H1 (cell line): Measurements from ENCODE around the gene GTF2E1. TPM values are rescaled to one million over a fixed set of nuclear protein-coding genes. Genes with fewer than 3 reads are reported as not detected.

ENCODE experiments used
- CTCF ChIA-PET: fragments of 300-600 bp; sonication (Branson Sonifier 250); formaldehyde crosslinking; loops from one replicate; lab custom pipeline; 2021; ENCODE audit not compliant: partially characterized antibody; lab: Charles Lee
- POLR2A ChIA-PET: fragments of 300-600 bp; sonication (Branson Sonifier 250); formaldehyde crosslinking; loops from one replicate; lab custom pipeline; 2021; ENCODE audit warnings: inconsistent platforms; ENCODE audit not compliant: partially characterized antibody; lab: Charles Lee
- DNase-seq, 2 experiments: peaks; one replicate each; pipeline versions ENCODE4 v3.0.0 to v3.0.0-alpha.2; 2010 to 2022; ENCODE audit warnings: low spot score in 2 of 2, low read depth in 1 of 2, mixed read lengths in 1 of 2
- FAIRE-seq: peaks from 2 replicates; lab custom pipeline; 2011; peaks lifted over from hg19 to GRCh38; lab: Jason Lieb, UNC
- H2AFZ ChIP-seq: 2 replicates; pipeline ENCODE4 v1.8.1; 2012; ENCODE audit warnings: low read length, inconsistent platforms
- H2AK5ac ChIP-seq: 2 replicates; pipeline ENCODE4 v1.6.1; 2013; ENCODE audit warnings: low read depth, low read length
- H2BK120ac ChIP-seq: replicated peaks from 2 replicates; pipeline ENCODE3; 2013; ENCODE audit warnings: low read depth, low read length, inconsistent platforms
- H2BK12ac ChIP-seq: 2 replicates; pipeline ENCODE4 v1.6.1; 2013; ENCODE audit warnings: low read depth, low read length
- H2BK15ac ChIP-seq: 2 replicates; pipeline ENCODE4 v1.6.1; 2013; ENCODE audit warnings: low read length
- H2BK20ac ChIP-seq: 2 replicates; pipeline ENCODE4 v1.6.1; 2013; ENCODE audit warnings: low read length
- H2BK5ac ChIP-seq: 2 replicates; pipeline ENCODE4 v1.6.1; 2013; ENCODE audit warnings: low read depth, low read length
- H3K14ac ChIP-seq: 2 replicates; pipeline ENCODE4 v1.6.1; 2013; ENCODE audit warnings: inconsistent platforms; ENCODE audit not compliant: insufficient read length
- H3K18ac ChIP-seq: 2 replicates; pipeline ENCODE4 v1.6.1; 2013; ENCODE audit warnings: low read length; ENCODE audit errors: extremely low read depth
- H3K23ac ChIP-seq: 2 replicates; pipeline ENCODE4 v1.6.1; 2013; ENCODE audit warnings: inconsistent platforms; ENCODE audit not compliant: insufficient read length
- H3K23me2 ChIP-seq: 2 replicates; pipeline ENCODE4 v1.6.1; 2013; ENCODE audit warnings: low read depth, low read length
- H3K27ac ChIP-seq: 2 replicates; pipeline ENCODE4 v1.6.1; 2011; ENCODE audit warnings: low read depth, low read length, inconsistent platforms
- H3K27me3 ChIP-seq, 4 experiments: replicated peaks in 1 of 4; 1 replicate in 1 of 4; 2 replicates in 3 of 4; pipeline versions ENCODE4 v1.6.1 to v1.8.1; 2011 to 2013; ENCODE audit warnings: low read length in 3 of 4, mild to moderate bottlenecking in 3 of 4, inconsistent platforms in 2 of 4, mixed read lengths in 2 of 4, moderate library complexity in 1 of 4; ENCODE audit not compliant: control insufficient read depth in 3 of 4, insufficient read depth in 3 of 4; ENCODE audit errors: extremely low read depth in 1 of 4
- H3K36me3 ChIP-seq, 4 experiments: 2 replicates each; pipeline versions ENCODE4 v1.6.1 to v1.8.1; 2011 to 2013; ENCODE audit warnings: mild to moderate bottlenecking in 4 of 4, low read length in 3 of 4, moderate library complexity in 2 of 4, control low read depth in 1 of 4, inconsistent platforms in 1 of 4; ENCODE audit not compliant: insufficient read depth in 4 of 4, control insufficient read depth in 2 of 4
- H3K4ac ChIP-seq: replicated peaks from 2 replicates; pipeline ENCODE3; 2013; ENCODE audit warnings: low read length, low read depth, mixed read lengths, inconsistent platforms; ENCODE audit not compliant: insufficient read length
- H3K4me1 ChIP-seq, 4 experiments: replicated peaks in 1 of 4; 1 replicate in 1 of 4; 2 replicates in 3 of 4; pipeline versions ENCODE4 v1.6.1 to v1.8.1; 2011 to 2013; ENCODE audit warnings: low read length in 3 of 4, inconsistent platforms in 2 of 4, mixed read lengths in 1 of 4; ENCODE audit not compliant: insufficient read depth in 4 of 4, control insufficient read depth in 3 of 4
- H3K4me2 ChIP-seq, 2 experiments: 2 replicates each; pipeline versions ENCODE4 v1.6.1 to v1.8.1; 2011 to 2013; ENCODE audit warnings: low read depth in 2 of 2, low read length in 2 of 2, control low read depth in 1 of 2, inconsistent platforms in 1 of 2, mild to moderate bottlenecking in 1 of 2; ENCODE audit not compliant: insufficient read depth in 1 of 2
- H3K4me3 ChIP-seq, 4 experiments: fragments of 200-600, 300-600 bp in 1 of 4; sonication (generic), shearing (Covaris generic), sonication (Bioruptor Twin) in 1 of 4; 2 replicates each; pipeline versions ENCODE4 v1.5.1 to v1.8.1; 2011 to 2016; ENCODE audit warnings: low read length in 4 of 4, low read depth in 3 of 4, control low read depth in 2 of 4, inconsistent platforms in 2 of 4, mild to moderate bottlenecking in 2 of 4, mixed read lengths in 1 of 4, moderate library complexity in 1 of 4; ENCODE audit not compliant: insufficient read depth in 2 of 4; ENCODE audit errors: extremely low read depth in 1 of 4
- H3K56ac ChIP-seq: replicated peaks from 2 replicates; pipeline ENCODE3; 2013; ENCODE audit warnings: low read depth, mild to moderate bottlenecking, mixed read lengths, low read length, inconsistent platforms; ENCODE audit not compliant: insufficient read length
- H3K79me1 ChIP-seq: 2 replicates; pipeline ENCODE4 v1.6.1; 2013; ENCODE audit warnings: low read depth, low read length, control low read depth
- H3K79me2 ChIP-seq, 2 experiments: 2 replicates each; pipeline versions ENCODE4 v1.6.1 to v1.8.1; 2012 to 2013; ENCODE audit warnings: low read length in 2 of 2, mild to moderate bottlenecking in 2 of 2, inconsistent platforms in 1 of 2; ENCODE audit not compliant: insufficient read depth in 2 of 2, control insufficient read depth in 1 of 2
- H3K9ac ChIP-seq, 4 experiments: replicated peaks in 1 of 4; 1 replicate in 1 of 4; 2 replicates in 3 of 4; pipeline versions ENCODE4 v1.6.1 to v1.8.1; 2011 to 2013; ENCODE audit warnings: low read depth in 3 of 4, low read length in 3 of 4, control low read depth in 2 of 4, mild to moderate bottlenecking in 2 of 4, moderate library complexity in 2 of 4, inconsistent platforms in 1 of 4; ENCODE audit errors: extremely low read depth in 1 of 4
- H3K9me3 ChIP-seq, 2 experiments: 2 replicates each; pipeline versions ENCODE4 v1.6.1 to v1.8.1; 2012 to 2013; ENCODE audit warnings: mild to moderate bottlenecking in 2 of 2, moderate library complexity in 2 of 2, control low read depth in 1 of 2, inconsistent platforms in 1 of 2, low read depth in 1 of 2, low read length in 1 of 2, mixed read lengths in 1 of 2; ENCODE audit not compliant: insufficient read depth in 2 of 2
- H4K20me1 ChIP-seq, 2 experiments: replicated peaks in 1 of 2; 2 replicates each; pipeline versions ENCODE3 to v1.8.1; 2011 to 2013; ENCODE audit warnings: inconsistent platforms in 2 of 2, low read length in 2 of 2, mild to moderate bottlenecking in 1 of 2; ENCODE audit not compliant: insufficient read depth in 2 of 2, control insufficient read depth in 1 of 2
- H4K5ac ChIP-seq: 2 replicates; pipeline ENCODE4 v1.6.1; 2013; ENCODE audit warnings: low read length, low read depth, mixed read lengths, inconsistent platforms; ENCODE audit not compliant: insufficient read length
- H4K8ac ChIP-seq: 2 replicates; pipeline ENCODE4 v1.8.0; 2013; ENCODE audit warnings: mild to moderate bottlenecking, moderate library complexity, low read length, inconsistent platforms; ENCODE audit not compliant: insufficient read depth; ENCODE audit errors: extremely low read depth
- H4K91ac ChIP-seq: replicated peaks from 2 replicates; pipeline ENCODE3; 2013; ENCODE audit warnings: low read length, mixed read lengths, inconsistent platforms; ENCODE audit not compliant: insufficient read length
- CHD2 ChIP-seq: IDR thresholded peaks from 2 replicates; pipeline ENCODE4 v1.6.1; 2012; ENCODE audit warnings: low read length, improper control_type of control experiment
- FOSL1 ChIP-seq: IDR thresholded peaks from 2 replicates; pipeline ENCODE4 v1.6.1; 2011; ENCODE audit warnings: mild to moderate bottlenecking, low read depth, low read length, moderate library complexity; ENCODE audit not compliant: insufficient read depth
- GABPA ChIP-seq: IDR thresholded peaks from 2 replicates; pipeline ENCODE4 v1.6.1; 2011; ENCODE audit warnings: mild to moderate bottlenecking, low read length, moderate library complexity, borderline replicate concordance; ENCODE audit not compliant: insufficient read depth
- PHF8 ChIP-seq: fragments of 200-600 bp; sonication (generic); conservative IDR thresholded peaks from 2 replicates; pipeline ENCODE4 v1.7.1; 2012; ENCODE audit warnings: low read depth, mild to moderate bottlenecking, inconsistent platforms, low read length, moderate library complexity
- RBBP5 ChIP-seq: IDR thresholded peaks from 2 replicates; pipeline ENCODE4 v1.7.1; 2012; ENCODE audit warnings: low read depth, mild to moderate bottlenecking, inconsistent platforms, low read length, moderate library complexity, borderline replicate concordance
- RNF2 ChIP-seq: fragments of 200-900, 300-1000 bp; sonication (generic); IDR thresholded peaks from 2 replicates; pipeline ENCODE4 v1.7.1; 2016; ENCODE audit warnings: borderline replicate concordance, low read depth, mild to moderate bottlenecking, antibody characterized with exemption, low read length; ENCODE audit not compliant: poor library complexity, severe bottlenecking; ENCODE audit errors: missing control alignments
- RXRA ChIP-seq: IDR thresholded peaks from 2 replicates; pipeline ENCODE4 v1.6.1; 2011; ENCODE audit warnings: low read depth, mild to moderate bottlenecking, low read length, moderate library complexity; ENCODE audit not compliant: insufficient read depth
- SP1 ChIP-seq: IDR thresholded peaks from 2 replicates; pipeline ENCODE4 v1.6.1; 2011; ENCODE audit warnings: low read depth, low read length
- SRF ChIP-seq: IDR thresholded peaks from 2 replicates; pipeline ENCODE4 v1.6.1; 2011; ENCODE audit warnings: mild to moderate bottlenecking, low read depth, low read length, moderate library complexity
- TBP ChIP-seq: IDR thresholded peaks from 2 replicates; pipeline ENCODE4 v1.6.1; 2011; ENCODE audit warnings: low read depth, low read length, improper control_type of control experiment
- WGBS, 2 experiments: shearing (Covaris generic) in 1 of 2; methylation state at CpG; one replicate each; pipeline versions ENCODE4 v1.1.6 to v1.1.7; 2013 to 2015; ENCODE audit warnings: low lambda C conversion rate in 2 of 2, mixed read lengths in 2 of 2, inconsistent platforms in 1 of 2, low coverage in 1 of 2, missing lambda C conversion rate in 1 of 2; ENCODE audit not compliant: insufficient replicate concordance in 2 of 2, insufficient coverage in 1 of 2, insufficient read length in 1 of 2; ENCODE audit errors: extremely low coverage in 1 of 2, missing lambda C conversion rate in 1 of 2; 5-methylcytosine and 5-hydroxymethylcytosine counted together
- polyA plus RNA-seq, 7 experiments: library from polyadenylated mRNA; depleted of rRNA in 3 of 7; stranded (reverse) in 5 of 7; unstranded in 2 of 7; fragments of >200 nt in 5 of 7; fragments of 200-250 nt in 2 of 7; gene quantifications; 1 replicate in 5 of 7; 2 replicates in 1 of 7; 4 replicates in 1 of 7; pipeline versions ENCODE4 v1.2.1 to v1.2.3, GENCODE V29; 2011 to 2013; ENCODE audit warnings: missing spikeins in 2 of 7, mixed read lengths in 2 of 7
- total RNA-seq: library from RNA; stranded (reverse); fragmentation: NEBNext Ultra II Directional; extraction: Animal tissue kit (Norgen Biotek cat#: 25700); gene quantifications from 2 replicates; pipeline ENCODE4 v1.2.1, GENCODE V29; 2021
- TF ChIP-seq, protein P1 (sequence below), 3 experiments: IDR thresholded peaks; 1 replicate in 2 of 3; 2 replicates in 1 of 3; pipeline versions ENCODE4 v1.5.1 to v1.6.1; 2011; ENCODE audit warnings: low read length in 3 of 3, mild to moderate bottlenecking in 3 of 3, inconsistent platforms in 2 of 3, low read depth in 1 of 3, moderate library complexity in 1 of 3; ENCODE audit not compliant: insufficient read depth in 1 of 3; ENCODE audit errors: control extremely low read depth in 1 of 3

Gene GTF2E1
- total and polyA plus RNA-seq, 2 of the 8 experiments (the other 6 are each of a cell fraction or from before 2014, with no cell fraction given) = 37.4 to 73.3 TPM

GRCh38 chr3:120710369-120710768, 32.2 kb upstream of the GTF2E1 start:
- Histone ChIP-seq H3K79me2 (no peaks in the 10 kb centered on the region), H3K27me3 (no peaks in the 10 kb centered on the region), H2AFZ (no peak overlapping the region), H3K36me3 (no peaks in the 10 kb centered on the region; a peak in 1 of 8 replicates), H2BK5ac (no peak overlapping the region), H4K20me1 (no peaks in the 10 kb centered on the region), H2BK20ac (no peak overlapping the region), H2BK15ac (no peak overlapping the region), H3K4me2 (no peak overlapping the region), H3K27ac (no peak overlapping the region), H3K4ac (no peak overlapping the region), H3K56ac (no peak overlapping the region), H4K5ac (no peak overlapping the region), H2BK12ac (no peak overlapping the region), H2BK120ac (no peak overlapping the region), H4K8ac (no peak overlapping the region), H4K91ac (no peak overlapping the region), H2AK5ac (no peak overlapping the region), H3K4me3 (no peak overlapping the region), H3K18ac (no peak overlapping the region), H3K9ac (no peak overlapping the region), H3K9me3 (no peaks in the 10 kb centered on the region), H3K14ac (no peak overlapping the region), H3K23me2 (no peaks in the 10 kb centered on the region), H3K23ac (no peak overlapping the region), H3K79me1 (no peaks in the 10 kb centered on the region), H3K4me1 (no peaks in the 10 kb centered on the region)
- ChIA-PET CTCF (interaction anchor here (0.9 kb wide), 1 partner anchor 56 kb away, joined by 3 read pairs; no protein-coding TSS in a partner anchor), POLR2A (interaction anchor here (2.0 kb wide), 1 partner anchor 28 kb away, joined by 4 read pairs; the partner anchor contains the start of gene HGD)
- FAIRE-seq (no peak), DNase-seq (no peak)
- WGBS, 2 experiments = 89% methylated on average over 1 of the region's 1 CpG; no CpG with 5 or more reads in 1 of the 2 experiments
- no peak for TF ChIP-seq RXRA
- no peak for TF ChIP-seq GABPA
- TF ChIP-seq FOSL1 = no peak
- no peak for TF ChIP-seq TBP
- TF ChIP-seq CHD2 = no peak
- TF ChIP-seq PHF8 = no peak
- no peak for TF ChIP-seq SRF
- TF ChIP-seq, protein P1, sequence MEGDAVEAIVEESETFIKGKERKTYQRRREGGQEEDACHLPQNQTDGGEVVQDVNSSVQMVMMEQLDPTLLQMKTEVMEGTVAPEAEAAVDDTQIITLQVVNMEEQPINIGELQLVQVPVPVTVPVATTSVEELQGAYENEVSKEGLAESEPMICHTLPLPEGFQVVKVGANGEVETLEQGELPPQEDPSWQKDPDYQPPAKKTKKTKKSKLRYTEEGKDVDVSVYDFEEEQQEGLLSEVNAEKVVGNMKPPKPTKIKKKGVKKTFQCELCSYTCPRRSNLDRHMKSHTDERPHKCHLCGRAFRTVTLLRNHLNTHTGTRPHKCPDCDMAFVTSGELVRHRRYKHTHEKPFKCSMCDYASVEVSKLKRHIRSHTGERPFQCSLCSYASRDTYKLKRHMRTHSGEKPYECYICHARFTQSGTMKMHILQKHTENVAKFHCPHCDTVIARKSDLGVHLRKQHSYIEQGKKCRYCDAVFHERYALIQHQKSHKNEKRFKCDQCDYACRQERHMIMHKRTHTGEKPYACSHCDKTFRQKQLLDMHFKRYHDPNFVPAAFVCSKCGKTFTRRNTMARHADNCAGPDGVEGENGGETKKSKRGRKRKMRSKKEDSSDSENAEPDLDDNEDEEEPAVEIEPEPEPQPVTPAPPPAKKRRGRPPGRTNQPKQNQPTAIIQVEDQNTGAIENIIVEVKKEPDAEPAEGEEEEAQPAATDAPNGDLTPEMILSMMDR (IDR thresholded peaks at IDR 0.05; ENCODE audit: control extremely low read depth in 1 of 3, insufficient read depth in 1 of 3, low read depth in 1 of 3, low read length in 3 of 3) = no peak
- no peak for TF ChIP-seq RNF2
- TF ChIP-seq RBBP5 = no peak
- TF ChIP-seq SP1 = no peak
